Liver (tissue), 9 donors: Measurements from ENCODE around the gene CENPC. TPM values are rescaled to one million over a fixed set of nuclear protein-coding genes. Genes with fewer than 3 reads are reported as not detected.

Source experiments
- DNase-seq: peaks from one replicate; pipeline ENCODE4 v3.0.0-alpha.2; 2017; ENCODE audit warnings: low spot score
- H3K27ac ChIP-seq, 2 donors: one replicate each; pipeline ENCODE4 v1.7.0; 2013; ENCODE audit warnings: inconsistent platforms in 2 of 2, low read length in 2 of 2, control low read depth in 1 of 2, low read depth in 1 of 2, mild to moderate bottlenecking in 1 of 2
- H3K27me3 ChIP-seq, 4 donors: one replicate each; pipeline versions ENCODE4 v1.6.1 to v1.7.0; 2013; ENCODE audit warnings: low read length in 3 of 4, inconsistent platforms in 1 of 4, mild to moderate bottlenecking in 1 of 4, moderate library complexity in 1 of 4; ENCODE audit not compliant: control insufficient read depth in 4 of 4, insufficient read depth in 4 of 4
- H3K36me3 ChIP-seq, 4 donors: one replicate each; pipeline versions ENCODE4 v1.6.1 to v1.7.0; 2013; ENCODE audit warnings: low read length in 3 of 4, mild to moderate bottlenecking in 3 of 4, low read depth in 1 of 4, moderate library complexity in 1 of 4; ENCODE audit not compliant: control insufficient read depth in 4 of 4, insufficient read depth in 3 of 4
- H3K4me1 ChIP-seq, 4 donors: one replicate each; pipeline versions ENCODE4 v1.6.1 to v1.7.0; 2013; ENCODE audit warnings: low read length in 3 of 4, mild to moderate bottlenecking in 3 of 4, moderate library complexity in 1 of 4; ENCODE audit not compliant: control insufficient read depth in 4 of 4, insufficient read depth in 4 of 4
- H3K4me3 ChIP-seq, 3 donors: one replicate each; pipeline versions ENCODE4 v1.6.1 to v1.7.0; 2013; ENCODE audit warnings: low read length in 3 of 3, control low read depth in 1 of 3, low read depth in 1 of 3, mild to moderate bottlenecking in 1 of 3
- H3K9ac ChIP-seq, 2 donors: one replicate each; pipeline ENCODE4 v1.7.0; 2013; ENCODE audit warnings: low read length in 2 of 2, mild to moderate bottlenecking in 2 of 2, moderate library complexity in 2 of 2, control low read depth in 1 of 2, low read depth in 1 of 2
- H3K9me3 ChIP-seq, 4 donors: one replicate each; pipeline versions ENCODE4 v1.6.1 to v1.7.0; 2013; ENCODE audit warnings: low read length in 3 of 4; ENCODE audit not compliant: control insufficient read depth in 4 of 4
- CTCF ChIP-seq: fragments of 150-350 bp; IDR thresholded peaks from 2 replicates; pipeline ENCODE4 v1.5.1; 2017; ENCODE audit warnings: improper control_type of control experiment, low read depth, low read length; ENCODE audit not compliant: missing input control
- EGR1 ChIP-seq, 2 donors: IDR thresholded peaks; 2 replicates each; pipeline ENCODE4 v1.6.1; 2016 to 2018; ENCODE audit warnings: antibody characterized with exemption in 2 of 2, low read depth in 2 of 2
- FOXA1 ChIP-seq: IDR thresholded peaks from 2 replicates; pipeline ENCODE4 v1.6.1; 2016; ENCODE audit warnings: antibody characterized with exemption
- FOXA2 ChIP-seq: IDR thresholded peaks from 2 replicates; pipeline ENCODE4 v1.6.1; 2016; ENCODE audit warnings: antibody characterized with exemption
- GABPA ChIP-seq, 2 donors: IDR thresholded peaks in 1 of 2; conservative IDR thresholded peaks in 1 of 2; 2 replicates each; pipeline ENCODE4 v1.6.1; 2016; ENCODE audit warnings: antibody characterized with exemption in 2 of 2, mild to moderate bottlenecking in 1 of 2, moderate library complexity in 1 of 2
- HNF4G ChIP-seq: IDR thresholded peaks from 2 replicates; pipeline ENCODE4 v1.6.1; 2016; ENCODE audit warnings: antibody characterized with exemption
- RAD21 ChIP-seq, 2 donors: IDR thresholded peaks; 2 replicates each; pipeline ENCODE4 v1.6.1; 2016; ENCODE audit warnings: antibody characterized with exemption in 2 of 2, mild to moderate bottlenecking in 2 of 2
- RXRA ChIP-seq, 2 donors: IDR thresholded peaks; 2 replicates each; pipeline ENCODE4 v1.6.1; 2017 to 2018; ENCODE audit warnings: antibody characterized with exemption in 2 of 2, mild to moderate bottlenecking in 1 of 2
- SP1 ChIP-seq: IDR thresholded peaks from 2 replicates; pipeline ENCODE4 v1.6.1; 2018; ENCODE audit warnings: antibody characterized with exemption, mild to moderate bottlenecking
- TAF1 ChIP-seq: conservative IDR thresholded peaks from 2 replicates; pipeline ENCODE4 v1.6.1; 2016; ENCODE audit warnings: antibody characterized with exemption, mild to moderate bottlenecking
- ZBTB33 ChIP-seq: IDR thresholded peaks from 2 replicates; pipeline ENCODE4 v1.6.1; 2016; ENCODE audit warnings: antibody characterized with exemption
- WGBS: extraction: QIAGEN DNeasy Blood & Tissue Kit; methylation state at CpG from one replicate; pipeline ENCODE4 v1.1.7; 2013; 5-methylcytosine and 5-hydroxymethylcytosine counted together
- polyA plus RNA-seq, 2 donors: library from polyadenylated mRNA; stranded (reverse) in 1 of 2; unstranded in 1 of 2; fragments of 200-250 nt in 1 of 2; fragments of >200 nt in 1 of 2; fragmentation: Nextera tagmentation in 1 of 2; extraction: Ambion mirVana in 1 of 2; gene quantifications; one replicate each; pipeline versions ENCODE4 v1.2.1 to v1.2.3, GENCODE V29; 2013 to 2015
- total RNA-seq, 2 donors: library from RNA; depleted of rRNA; stranded (reverse); fragments of >200 nt; gene quantifications; one replicate each; pipeline ENCODE4 v1.2.3, GENCODE V29; 2014
- TF ChIP-seq, protein P1 (sequence below): IDR thresholded peaks from 2 replicates; pipeline ENCODE4 v1.6.1; 2016; ENCODE audit warnings: antibody characterized with exemption
- TF ChIP-seq, protein P2 (sequence below): IDR thresholded peaks from 2 replicates; pipeline ENCODE4 v1.6.1; 2016; ENCODE audit warnings: antibody characterized with exemption
- donor health status: healthy.
- donor health status: healthy.
- donor health status: healthy.
- donor health status: healthy.
- donor health status: healthy.

The CENPC gene
- total and polyA plus RNA-seq, 4 donors: 1.9 to 14.9 (median 9.6) TPM

GRCh38 chr4:67500373-67500772 is 44.9 kb downstream of the CENPC start (continued):
- no peak for TF ChIP-seq RAD21 (IDR thresholded peaks at IDR 0.05)
- no peak for TF ChIP-seq SP1

DNA sequence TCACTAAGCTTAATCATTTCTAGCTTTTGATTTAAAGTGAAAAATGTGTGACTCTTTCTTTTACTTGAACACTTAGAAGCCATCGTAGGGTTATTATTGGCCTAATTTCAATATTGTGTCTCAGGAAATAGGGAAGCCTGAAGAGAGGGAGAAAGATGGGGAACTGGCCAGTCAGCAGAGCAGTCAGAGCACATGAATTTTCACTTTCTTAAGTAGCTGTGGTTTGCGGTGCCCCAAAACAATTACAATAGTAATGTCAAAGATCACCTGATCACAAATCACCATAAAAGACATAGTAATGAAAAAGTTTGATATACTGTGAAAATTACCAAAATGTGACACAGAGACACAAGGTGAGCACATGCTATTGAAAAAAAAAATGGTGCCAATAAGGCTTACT is 45.5 kb downstream of the CENPC start:
- TF ChIP-seq ZBTB33: no peak
- TF ChIP-seq CTCF: no peak
- TF ChIP-seq TAF1: no peak
- no peak for TF ChIP-seq EGR1 (IDR thresholded peaks at IDR 0.05; ENCODE audit: low read depth in 2 of 2)
- no peak for TF ChIP-seq FOXA2
- no peak for DNase-seq
- Histone ChIP-seq H3K36me3 (peaks cover 0 to 18% (median 9%) of the 10 kb centered on the region in 4 donors), H3K27ac (no peak overlapping the region), H3K4me3 (no peak overlapping the region), H3K9me3 (no peaks in the 10 kb centered on the region), H3K9ac (no peak overlapping the region), H3K4me1 (no peaks in the 10 kb centered on the region), H3K27me3 (no peaks in the 10 kb centered on the region)
- WGBS: 73% methylated on average over 2 of the region's 2 CpGs

DNA sequence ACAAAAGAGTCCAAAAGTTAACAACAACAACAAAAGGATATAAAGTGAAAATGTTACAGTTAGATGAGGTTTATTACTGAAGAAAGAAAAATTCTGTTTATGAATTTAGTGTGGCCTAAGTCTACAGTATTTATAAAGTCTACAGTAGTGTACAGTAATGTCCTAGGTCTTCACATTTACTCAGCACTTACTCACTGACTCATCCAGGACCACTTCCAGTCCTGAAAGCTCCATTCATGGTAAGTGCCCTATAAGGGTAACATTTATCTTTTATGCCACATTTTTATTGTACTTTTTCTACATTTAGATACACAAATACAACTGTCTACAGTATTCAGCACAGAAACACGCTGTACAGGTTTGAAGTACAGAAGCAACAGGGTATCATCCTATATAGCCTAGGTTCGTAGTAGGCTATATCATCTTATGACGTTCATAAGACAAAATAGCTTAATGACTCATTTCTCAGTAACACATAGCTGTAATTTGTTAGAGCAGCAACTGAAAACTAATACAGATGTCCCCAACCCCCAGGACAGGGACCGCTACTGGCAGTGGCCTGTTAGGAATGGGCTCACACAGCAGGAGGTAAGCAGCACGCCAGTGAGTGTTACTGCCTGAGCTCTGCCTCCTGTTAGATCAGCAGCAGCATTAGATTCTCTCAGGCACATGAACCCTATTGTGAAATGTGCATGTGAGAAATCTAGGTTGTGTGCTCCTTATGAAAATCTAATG is 61.3 kb downstream of the CENPC start:
- no peak for DNase-seq
- no peaks in the 10 kb centered on the region for H3K27me3 ChIP-seq
- no peak for TF ChIP-seq TAF1
- no peak for TF ChIP-seq HNF4G
- TF ChIP-seq, protein P1, sequence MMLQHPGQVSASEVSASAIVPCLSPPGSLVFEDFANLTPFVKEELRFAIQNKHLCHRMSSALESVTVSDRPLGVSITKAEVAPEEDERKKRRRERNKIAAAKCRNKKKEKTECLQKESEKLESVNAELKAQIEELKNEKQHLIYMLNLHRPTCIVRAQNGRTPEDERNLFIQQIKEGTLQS: no peak
- no peak for TF ChIP-seq FOXA1
- TF ChIP-seq, protein P2, sequence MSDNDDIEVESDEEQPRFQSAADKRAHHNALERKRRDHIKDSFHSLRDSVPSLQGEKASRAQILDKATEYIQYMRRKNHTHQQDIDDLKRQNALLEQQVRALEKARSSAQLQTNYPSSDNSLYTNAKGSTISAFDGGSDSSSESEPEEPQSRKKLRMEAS: no peak
- H3K27ac ChIP-seq: no peak overlapping the region
- 95% methylated on average over 5 of the region's 5 CpGs for WGBS
- H3K36me3 ChIP-seq: peaks cover 2 to 25% (median 14%) of the 10 kb centered on the region in 4 donors
- no peak overlapping the region for H3K4me3 ChIP-seq
- H3K9ac ChIP-seq: no peak overlapping the region
- no peaks in the 10 kb centered on the region for H3K9me3 ChIP-seq
- no peaks in the 10 kb centered on the region for H3K4me1 ChIP-seq

- Histone ChIP-seq H3K9ac (no peak overlapping the region), H3K36me3 (peaks cover 2 to 26% (median 18%) of the 10 kb centered on the region in 4 donors), H3K27me3 (no peaks in the 10 kb centered on the region), H3K9me3 (no peaks in the 10 kb centered on the region), H3K27ac (no peak overlapping the region), H3K4me3 (no peak overlapping the region), H3K4me1 (no peaks in the 10 kb centered on the region)
- no peak for DNase-seq
- WGBS: 97% methylated on average over 3 of the region's 3 CpGs
- TF ChIP-seq CTCF: no peak
- TF ChIP-seq HNF4G: no peak
- no peak for TF ChIP-seq FOXA1
- no peak for TF ChIP-seq FOXA2
- TF ChIP-seq RAD21 (IDR thresholded peaks at IDR 0.05): no peak
- TF ChIP-seq ZBTB33: no peak
- TF ChIP-seq RXRA (IDR thresholded peaks at IDR 0.05): no peak
- TF ChIP-seq EGR1 (IDR thresholded peaks at IDR 0.05; ENCODE audit: low read depth in 2 of 2): no peak
- TF ChIP-seq, protein P1: no peak
- no peak for TF ChIP-seq GABPA (IDR thresholded peaks at IDR 0.05 in 1 of 2, conservative IDR thresholded peaks at IDR 0.05 in 1 of 2)
Observed at GRCh38 chr4:67480810-67481209, 64.5 kb downstream of the CENPC start.
